Endometrial microvascular endothelial cells (primary cell): ENCODE results near the gene CCDC141. TPM values are rescaled to one million over a fixed set of nuclear protein-coding genes. Genes with fewer than 3 reads are reported as not detected.

ENCODE experiments used
- in situ Hi-C: cut with HindIII; loops from 2 replicates; pipeline ENCODE4 v1.10.0; 2017; ENCODE audit warnings: low sequenced_read_pairs, low pct_unique_long_range_greater_than_20kb; ENCODE audit errors: inconsistent ontology term
- total RNA-seq: library from RNA; depleted of rRNA; stranded (reverse); fragments of >200 nt; gene quantifications from one replicate; pipeline ENCODE4 v1.2.3, GENCODE V29; 2015; ENCODE audit errors: inconsistent ontology term

CCDC141 gene
- total RNA-seq, 1 donor from 2014 or later: not detected

DNA sequence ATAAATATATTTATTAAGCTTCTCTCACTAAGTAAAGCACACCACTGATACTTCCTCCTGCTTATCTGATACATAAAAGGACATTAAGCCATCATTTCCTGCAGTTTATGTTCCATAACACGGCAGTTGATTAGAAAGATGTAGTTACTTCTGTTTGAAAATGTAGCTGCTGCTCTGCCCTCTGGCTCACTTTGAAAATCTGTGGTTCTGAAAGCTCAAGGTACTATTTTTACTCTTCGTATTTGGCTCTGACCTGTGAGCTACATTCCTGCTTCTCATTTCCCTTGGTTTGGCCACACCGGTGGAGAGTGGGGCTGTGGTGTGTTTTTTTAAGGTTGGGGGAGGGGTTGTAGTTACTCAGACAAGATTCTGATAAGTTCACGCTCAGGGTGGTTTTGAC lies 229.9 kb downstream of the CCDC141 start:
- in situ Hi-C loops: loop anchor here (25.0 kb wide), 1 partner anchor 92 kb away; no protein-coding TSS in a partner anchor

DNA sequence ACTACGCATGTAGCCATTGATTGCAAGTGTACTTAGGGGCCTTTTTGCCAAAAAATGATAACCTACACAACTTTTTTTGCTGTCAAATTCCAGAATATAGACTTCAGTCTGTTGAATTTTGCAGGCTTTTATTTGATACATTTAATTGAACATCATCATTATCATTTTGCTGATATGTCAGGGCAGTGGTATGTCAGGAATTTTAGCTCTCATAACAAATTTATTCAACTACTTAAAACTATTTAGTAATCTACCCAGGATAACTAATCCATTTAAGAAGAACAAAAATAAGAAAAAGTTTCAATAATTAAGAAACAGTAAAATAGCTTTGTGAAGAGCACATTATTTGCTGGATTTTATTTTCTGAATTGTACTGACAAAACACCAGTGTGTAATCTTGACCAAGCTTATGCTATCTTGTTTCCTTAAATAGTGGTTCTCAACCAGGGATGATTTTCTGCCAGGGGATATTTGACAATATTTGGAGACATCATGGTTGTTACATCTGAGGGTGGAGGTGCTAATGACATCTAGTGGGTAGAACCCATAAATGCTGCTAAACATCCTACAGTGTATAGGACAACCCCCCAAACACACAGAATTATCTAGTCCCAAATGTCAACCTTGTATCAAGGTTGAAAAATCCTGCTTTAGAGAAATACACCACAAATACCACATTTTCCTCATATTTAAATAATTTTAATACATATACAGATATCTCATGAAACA lies 230.6 kb downstream of the CCDC141 start:
- in situ Hi-C loops: loop anchor here (25.0 kb wide), 1 partner anchor 93 kb away; no protein-coding TSS in a partner anchor

DNA sequence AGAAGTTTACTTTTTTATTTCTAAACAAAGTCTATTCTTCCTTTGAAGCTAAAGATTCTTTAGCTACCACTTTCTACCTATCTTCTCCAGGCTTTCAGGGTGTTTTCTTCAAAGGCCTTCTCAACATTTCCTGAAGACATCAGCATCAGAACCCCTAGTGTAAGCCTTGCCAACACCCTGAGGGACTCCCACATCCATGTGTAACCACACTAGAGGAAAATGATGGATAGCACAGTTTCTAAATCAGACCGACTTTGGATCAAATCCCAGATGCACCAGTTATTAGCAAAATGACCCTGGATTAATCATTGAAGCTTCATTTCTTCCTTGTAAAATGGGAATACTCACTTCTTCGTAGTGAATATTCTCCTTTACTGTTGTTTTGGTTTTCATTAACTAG lies 238.0 kb downstream of the CCDC141 start:
- in situ Hi-C loops: loop anchor here (25.0 kb wide), 1 partner anchor 100 kb away; no protein-coding TSS in a partner anchor

DNA sequence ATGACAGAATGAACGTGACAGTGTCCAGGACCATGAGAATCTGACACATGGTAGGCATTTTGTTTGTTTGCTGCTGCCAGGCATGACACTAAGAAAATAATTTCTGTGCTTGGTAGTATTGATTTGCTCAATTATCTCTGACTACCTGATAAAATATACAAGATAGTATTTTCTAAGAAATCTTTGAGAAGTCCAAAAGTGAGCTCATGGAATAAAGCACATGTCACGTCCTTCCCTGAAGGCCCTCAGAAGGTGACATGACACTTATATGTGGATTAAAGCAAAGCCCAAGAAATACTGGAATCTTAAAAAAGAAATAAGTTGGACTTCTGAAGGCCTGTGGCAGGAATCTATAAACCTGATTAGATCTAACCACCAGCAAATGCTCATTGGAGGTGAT lies 238.9 kb downstream of the CCDC141 start:
- in situ Hi-C loops: loop anchor here (25.0 kb wide), 1 partner anchor 101 kb away; no protein-coding TSS in a partner anchor

DNA sequence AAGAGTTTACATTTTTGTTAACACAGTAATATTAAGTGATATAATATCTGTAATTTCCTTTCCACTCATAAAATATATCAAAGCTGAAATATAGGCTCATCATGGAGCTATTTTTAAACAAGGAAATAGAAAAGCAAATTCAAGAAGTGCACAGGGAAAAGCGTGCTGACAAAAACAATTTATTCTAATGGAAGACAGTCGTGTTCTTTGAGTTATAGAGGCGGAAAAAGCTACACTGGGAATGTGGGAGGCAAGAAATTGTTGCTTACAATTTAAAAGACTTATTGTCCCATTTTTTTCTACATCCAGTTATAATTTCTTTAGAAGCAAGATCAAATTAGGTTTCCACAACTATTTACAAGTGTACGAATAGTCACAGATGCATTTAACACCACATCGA lies 239.5 kb downstream of the CCDC141 start:
- in situ Hi-C loops: loop anchor here (25.0 kb wide), 1 partner anchor 102 kb away; no protein-coding TSS in a partner anchor

DNA sequence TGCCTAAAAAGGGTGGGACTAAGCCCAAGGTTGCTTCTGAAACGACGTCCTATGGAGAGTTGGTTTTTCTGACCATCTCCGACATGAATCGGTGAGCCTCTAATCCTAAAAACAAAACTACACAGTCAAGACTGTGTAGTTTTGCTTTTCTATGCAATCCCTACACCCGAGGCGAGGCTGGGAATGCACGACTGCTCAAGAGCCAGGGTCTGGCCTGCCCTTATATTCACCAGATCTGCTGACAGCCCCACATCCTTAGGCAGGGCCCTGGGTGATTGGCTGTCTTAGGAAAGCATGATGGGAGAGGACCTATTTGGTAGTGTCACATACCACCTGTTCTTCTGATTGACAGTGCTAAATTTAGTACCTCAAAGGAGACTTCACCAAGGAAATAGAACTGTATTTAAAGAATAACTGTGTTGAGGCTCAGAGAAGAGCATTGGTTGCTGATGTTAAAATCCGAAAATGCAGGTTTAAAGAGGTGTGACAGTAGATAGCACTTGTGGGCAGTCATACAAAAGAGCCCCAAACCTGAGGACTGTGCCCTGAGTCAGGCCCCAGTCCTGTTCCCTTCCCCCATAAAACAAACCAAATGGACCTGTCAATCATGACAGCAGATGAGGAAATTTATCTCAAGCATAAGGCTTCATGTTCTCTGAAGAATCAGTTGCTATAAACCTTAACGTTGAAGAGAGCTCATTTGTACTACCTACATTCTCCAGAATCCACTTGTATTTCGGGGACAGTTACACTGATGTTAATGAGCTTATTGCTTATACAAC lies 242.5 kb downstream of the CCDC141 start, which contains the start of gene TTN:
Gene TTN (minus strand): TSS at position 197 of the 782 bp plus-strand sequence. CDS start 2,781 bp downstream, outside the sequence.
- in situ Hi-C loops: loop anchor here (25.0 kb wide), 1 partner anchor 105 kb away; no protein-coding TSS in a partner anchor

DNA sequence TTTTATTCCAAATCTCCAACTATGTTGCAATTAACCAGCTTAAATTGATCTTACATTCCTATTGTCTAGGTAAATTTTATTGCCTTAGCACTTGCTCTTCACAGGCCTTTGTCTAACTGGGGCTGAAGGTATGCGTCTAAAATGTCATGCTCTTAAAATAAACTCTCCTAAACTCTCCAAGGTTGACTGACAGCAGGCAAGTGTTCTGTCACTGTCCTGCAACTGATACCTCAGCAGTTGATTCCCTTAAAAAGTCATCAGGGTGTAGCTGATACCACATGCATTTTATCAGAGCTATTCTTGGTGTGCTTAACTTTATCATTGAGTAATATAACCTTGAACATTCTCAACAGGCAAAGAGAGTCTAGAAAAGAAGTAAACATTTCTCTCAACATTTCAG lies 243.4 kb downstream of the CCDC141 start:
- in situ Hi-C loops: loop anchor here (25.0 kb wide), 1 partner anchor 106 kb away; no protein-coding TSS in a partner anchor

DNA sequence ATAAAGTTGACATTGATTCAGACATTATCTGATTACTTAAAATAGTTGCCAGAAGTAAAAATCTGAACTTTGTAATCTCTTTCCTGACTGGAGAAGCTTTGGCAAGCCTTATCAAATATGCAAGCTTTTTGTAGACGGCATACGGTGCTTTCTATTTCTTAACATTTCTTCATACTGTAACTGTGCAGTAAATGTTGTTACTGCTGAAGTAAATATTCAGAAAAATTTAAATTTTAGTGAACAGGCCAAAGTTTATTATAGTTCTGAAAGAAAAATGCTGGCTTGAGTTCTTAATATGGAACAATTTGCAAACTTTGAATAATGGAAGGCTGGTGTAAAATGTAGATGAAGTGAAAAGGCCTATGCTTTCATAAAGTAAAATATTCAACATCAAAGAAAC lies 244.5 kb downstream of the CCDC141 start:
- in situ Hi-C loops: loop anchor here (25.0 kb wide), 1 partner anchor 107 kb away; no protein-coding TSS in a partner anchor

DNA sequence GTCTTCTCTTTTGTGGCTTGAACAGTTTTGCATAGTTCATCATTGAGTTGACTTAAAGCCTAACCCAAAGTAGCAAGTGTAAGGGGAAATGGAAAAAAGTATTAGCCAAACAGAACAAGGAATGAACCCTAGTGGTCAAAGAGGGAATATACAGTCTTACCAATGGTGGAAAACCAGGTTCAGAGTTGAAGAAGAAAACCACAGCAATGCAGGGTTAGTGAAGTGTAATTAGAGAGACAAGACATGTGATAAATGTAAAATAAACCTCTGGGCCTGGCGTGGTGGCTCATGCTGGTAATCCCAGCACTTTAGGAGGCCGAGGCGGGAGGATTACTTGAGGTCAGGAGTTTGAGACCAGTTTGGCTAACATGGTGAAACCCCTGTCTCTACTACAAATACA lies 245.1 kb downstream of the CCDC141 start:
- in situ Hi-C loops: loop anchor here (25.0 kb wide), 1 partner anchor 108 kb away; no protein-coding TSS in a partner anchor

DNA sequence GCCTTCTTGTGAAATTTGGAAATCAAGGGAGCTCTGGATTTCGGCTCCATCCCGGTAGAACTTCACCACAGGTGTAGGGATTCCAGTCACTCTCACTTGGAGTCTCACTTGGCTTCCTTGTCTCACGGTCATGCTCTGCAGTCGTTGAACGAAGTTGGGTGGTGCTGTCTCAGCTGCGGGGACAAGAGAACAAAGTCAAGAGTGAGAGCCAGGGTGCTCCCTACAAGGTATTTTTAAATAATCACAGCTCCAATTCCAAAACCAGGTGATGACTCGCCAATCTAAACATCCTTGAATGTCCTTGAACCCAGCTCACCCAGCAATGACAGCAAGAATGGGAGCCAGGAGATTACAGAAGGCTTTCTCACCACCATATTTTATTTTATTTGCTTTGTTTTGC lies 249.4 kb downstream of the CCDC141 start:
- in situ Hi-C loops: loop anchor here (25.0 kb wide), 1 partner anchor 112 kb away; no protein-coding TSS in a partner anchor

DNA sequence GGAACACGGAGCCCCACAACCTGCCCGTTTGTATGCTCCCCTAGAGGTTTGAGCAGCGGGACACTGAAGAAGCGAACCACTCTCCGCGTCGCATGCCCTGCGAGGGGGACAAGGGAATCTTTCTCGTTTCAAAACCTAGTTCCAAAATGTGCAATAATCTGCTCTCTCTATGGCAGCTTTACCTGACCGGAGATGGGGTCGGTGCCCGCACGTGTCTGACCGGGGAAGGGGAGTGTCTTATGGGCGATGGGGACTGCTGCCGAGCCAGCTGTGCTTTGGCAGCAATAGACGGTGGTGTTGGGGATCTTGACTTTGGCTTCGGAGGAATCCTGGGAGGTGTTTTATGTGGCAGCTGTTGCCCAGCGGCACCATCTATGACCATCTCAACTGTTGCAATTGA lies 250.6 kb downstream of the CCDC141 start:
- in situ Hi-C loops: no loop called here

DNA sequence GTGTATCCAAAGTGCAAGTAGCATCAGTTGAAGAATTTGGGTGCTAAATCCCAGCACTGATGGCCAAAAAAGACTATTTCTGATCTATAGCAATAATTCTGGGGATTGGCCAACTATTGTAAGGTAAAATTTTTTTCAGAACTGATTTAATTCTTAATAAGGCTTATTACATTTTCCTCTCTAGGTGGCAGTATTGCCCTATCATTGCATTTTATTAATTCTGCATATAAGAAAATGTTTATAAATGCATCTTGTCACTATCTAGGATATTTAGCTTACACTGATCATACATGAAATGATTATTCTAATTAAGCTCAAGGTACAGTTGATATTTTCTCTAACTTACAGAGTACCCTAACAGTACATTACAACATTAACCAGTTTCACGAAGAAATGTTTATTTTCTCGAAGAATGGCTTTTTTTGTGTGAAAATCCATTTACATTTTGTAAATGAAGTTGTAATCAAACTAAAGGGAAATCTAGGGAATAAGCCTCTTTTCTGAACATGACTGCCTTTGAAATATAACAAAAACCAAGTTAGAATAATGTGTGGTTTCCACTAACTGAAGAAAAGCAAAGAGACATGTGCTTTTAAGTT lies 253.8 kb downstream of the CCDC141 start:
- in situ Hi-C loops: no loop called here

DNA sequence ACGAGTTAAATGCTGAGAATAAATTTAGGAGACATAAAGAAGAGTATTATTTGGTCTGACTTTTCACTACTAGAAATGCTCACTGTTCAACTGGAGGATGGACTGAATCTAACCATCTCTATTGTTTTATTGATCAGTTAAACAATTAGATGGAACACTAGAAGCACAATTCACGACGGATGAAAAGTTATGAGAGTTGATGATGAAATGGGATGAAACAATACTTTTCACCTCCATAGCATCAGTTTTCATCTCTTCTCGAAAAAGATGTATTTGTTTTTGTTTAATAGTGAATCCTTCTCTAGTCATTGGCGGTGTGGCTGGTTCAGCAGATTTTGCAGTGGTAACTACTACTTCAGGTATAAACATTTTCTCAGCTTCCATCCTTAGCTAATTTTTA lies 262.0 kb downstream of the CCDC141 start:
- in situ Hi-C loops: no loop called here

DNA sequence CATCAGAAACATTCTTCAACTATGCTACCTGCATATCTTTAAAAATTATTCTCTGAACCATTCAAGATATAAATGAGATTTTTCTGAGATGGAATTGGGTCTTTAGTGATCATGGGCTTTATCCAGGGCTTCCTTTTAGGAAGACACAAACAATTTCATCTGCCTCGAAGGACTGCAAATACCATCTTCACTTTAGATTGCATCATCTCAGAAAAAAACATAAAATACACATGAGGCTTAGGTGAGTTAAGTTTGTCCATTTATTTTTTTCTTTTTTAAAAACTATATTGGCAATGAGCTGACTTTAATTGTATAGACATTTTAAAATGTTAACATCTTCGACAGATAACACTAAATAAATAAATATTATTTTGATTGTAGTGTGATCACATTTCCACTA lies 262.8 kb downstream of the CCDC141 start:
- in situ Hi-C loops: no loop called here

DNA sequence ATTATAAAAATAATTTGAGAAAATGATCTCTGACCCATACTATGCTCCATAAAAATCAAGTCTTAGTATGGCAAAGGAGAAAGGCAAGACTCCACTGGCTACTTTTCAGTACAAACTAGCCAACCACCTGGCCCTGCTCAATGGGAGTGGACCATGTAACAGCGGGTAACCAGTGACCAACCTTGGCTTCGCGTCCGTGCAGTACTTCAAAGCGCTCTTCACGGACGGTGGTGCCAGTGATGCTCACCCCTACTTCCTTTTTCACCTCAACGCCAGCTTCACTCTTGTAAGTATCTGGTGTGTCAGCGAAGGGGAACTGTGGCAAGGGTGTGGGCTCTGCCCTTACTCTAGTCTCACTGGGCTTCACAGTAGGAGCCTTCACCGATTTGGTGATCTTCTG lies 266.0 kb downstream of the CCDC141 start:
- in situ Hi-C loops: no loop called here

DNA sequence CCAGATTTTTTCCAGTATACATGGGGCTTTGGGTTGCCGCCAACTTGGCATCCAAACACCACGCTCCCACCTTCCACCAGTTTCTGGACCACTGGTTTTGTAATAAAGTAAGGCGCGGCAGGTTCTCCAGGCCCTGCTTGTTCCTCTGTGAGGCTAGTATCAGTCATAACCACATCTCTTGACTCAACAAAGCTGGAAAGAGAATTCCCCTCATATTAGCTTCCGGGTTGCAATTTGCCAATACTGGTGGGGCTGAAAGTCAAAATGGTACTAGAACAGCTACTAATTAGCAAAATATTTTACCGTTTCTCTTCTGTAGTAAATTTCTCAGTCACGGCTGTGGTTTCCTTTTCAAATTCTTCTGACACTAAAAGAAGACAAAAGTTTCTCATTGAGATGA lies 267.7 kb downstream of the CCDC141 start:
- in situ Hi-C loops: no loop called here
